ENCODE measurements around the gene RIT2. TPM values are rescaled to one million over a fixed set of nuclear protein-coding genes. Genes with fewer than 3 reads are reported as not detected.

The RIT2 gene
- total RNA-seq, 4 donors from 2014 or later: not detected

DNA sequence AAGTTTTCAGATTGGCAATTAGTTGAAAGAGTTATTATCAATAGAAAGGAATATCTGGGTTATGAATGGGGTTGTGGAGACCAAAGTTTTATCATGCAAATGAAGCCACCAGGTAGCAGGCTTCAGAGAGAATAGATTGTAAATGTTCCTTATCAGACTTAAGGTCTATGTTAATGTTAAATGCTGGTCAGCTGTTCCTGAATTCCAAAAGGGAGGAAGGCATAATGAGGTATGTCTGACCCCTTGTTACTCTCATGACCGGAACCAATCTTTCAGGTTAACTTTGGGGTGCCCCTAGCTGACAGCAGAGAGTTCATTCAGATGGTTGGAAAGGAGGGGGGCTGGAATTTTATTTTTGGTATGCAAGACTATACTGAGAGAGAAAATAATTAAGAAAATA, 47.9 kb downstream of the RIT2 start:
- TF ChIP-seq, protein P1, sequence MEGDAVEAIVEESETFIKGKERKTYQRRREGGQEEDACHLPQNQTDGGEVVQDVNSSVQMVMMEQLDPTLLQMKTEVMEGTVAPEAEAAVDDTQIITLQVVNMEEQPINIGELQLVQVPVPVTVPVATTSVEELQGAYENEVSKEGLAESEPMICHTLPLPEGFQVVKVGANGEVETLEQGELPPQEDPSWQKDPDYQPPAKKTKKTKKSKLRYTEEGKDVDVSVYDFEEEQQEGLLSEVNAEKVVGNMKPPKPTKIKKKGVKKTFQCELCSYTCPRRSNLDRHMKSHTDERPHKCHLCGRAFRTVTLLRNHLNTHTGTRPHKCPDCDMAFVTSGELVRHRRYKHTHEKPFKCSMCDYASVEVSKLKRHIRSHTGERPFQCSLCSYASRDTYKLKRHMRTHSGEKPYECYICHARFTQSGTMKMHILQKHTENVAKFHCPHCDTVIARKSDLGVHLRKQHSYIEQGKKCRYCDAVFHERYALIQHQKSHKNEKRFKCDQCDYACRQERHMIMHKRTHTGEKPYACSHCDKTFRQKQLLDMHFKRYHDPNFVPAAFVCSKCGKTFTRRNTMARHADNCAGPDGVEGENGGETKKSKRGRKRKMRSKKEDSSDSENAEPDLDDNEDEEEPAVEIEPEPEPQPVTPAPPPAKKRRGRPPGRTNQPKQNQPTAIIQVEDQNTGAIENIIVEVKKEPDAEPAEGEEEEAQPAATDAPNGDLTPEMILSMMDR (IDR thresholded peaks at IDR 0.05; ENCODE audit: low read depth): no peak

DNA sequence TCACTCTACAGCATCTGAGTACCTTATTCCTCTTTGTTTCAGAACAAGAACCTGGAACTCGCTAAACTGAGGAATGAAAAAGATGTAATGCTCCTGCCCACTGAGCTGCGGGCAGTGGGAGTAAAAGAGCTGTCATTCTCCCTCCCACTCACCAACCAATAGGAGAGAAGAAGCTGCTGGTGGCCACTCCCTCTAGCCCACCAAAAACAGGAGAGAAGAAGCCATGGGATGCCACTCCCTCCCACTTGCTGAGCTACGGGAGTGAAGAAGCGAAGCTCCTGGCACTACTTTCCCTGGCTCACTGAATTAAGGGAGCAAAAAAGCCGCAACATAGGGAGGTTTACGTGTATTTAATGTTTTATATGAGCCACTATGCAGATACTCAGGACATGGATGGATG, 53.7 kb downstream of the RIT2 start:
- TF ChIP-seq, protein P1 (IDR thresholded peaks at IDR 0.05; ENCODE audit: low read depth): no peak

DNA sequence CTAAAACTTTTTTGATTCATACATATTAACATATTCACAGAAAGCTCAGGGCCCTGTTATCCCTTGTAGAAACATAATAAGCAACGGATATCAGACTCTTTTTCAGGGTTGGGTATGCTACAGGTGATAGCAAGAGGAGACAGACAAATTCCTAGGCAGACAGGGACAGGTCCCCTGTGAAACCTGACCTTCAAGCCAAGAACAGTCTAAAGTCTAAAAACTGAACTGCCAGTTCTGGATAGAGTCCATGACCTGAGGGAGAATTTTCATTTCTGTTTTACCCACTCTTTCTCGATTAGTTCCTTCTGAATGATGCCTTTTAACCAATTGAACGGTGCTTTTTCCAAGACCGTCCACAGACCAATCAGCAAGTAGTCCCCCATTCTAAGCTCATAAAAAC, 54.2 kb downstream of the RIT2 start:
- TF ChIP-seq, protein P1 (IDR thresholded peaks at IDR 0.05; ENCODE audit: low read depth): no peak

DNA sequence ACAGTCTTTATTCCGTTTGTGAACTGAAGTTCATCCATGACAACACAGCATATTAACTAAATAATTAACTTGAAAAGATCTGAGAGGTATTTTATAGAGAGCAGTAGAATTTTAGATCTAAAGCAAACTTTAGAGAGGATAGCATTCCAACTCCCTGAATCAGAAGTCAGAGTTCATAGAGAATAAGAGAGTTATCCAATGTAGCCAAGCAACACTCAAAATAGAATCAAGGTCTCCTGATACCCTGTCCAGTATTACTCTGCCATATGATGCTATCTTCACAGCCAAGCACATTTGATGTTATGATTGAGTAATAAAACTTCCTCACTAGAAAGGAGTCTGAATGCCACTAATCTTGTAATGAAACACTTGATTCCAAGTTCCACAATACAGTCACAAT, 55.5 kb downstream of the RIT2 start:
- TF ChIP-seq, protein P1 (IDR thresholded peaks at IDR 0.05; ENCODE audit: low read depth): no peak

DNA sequence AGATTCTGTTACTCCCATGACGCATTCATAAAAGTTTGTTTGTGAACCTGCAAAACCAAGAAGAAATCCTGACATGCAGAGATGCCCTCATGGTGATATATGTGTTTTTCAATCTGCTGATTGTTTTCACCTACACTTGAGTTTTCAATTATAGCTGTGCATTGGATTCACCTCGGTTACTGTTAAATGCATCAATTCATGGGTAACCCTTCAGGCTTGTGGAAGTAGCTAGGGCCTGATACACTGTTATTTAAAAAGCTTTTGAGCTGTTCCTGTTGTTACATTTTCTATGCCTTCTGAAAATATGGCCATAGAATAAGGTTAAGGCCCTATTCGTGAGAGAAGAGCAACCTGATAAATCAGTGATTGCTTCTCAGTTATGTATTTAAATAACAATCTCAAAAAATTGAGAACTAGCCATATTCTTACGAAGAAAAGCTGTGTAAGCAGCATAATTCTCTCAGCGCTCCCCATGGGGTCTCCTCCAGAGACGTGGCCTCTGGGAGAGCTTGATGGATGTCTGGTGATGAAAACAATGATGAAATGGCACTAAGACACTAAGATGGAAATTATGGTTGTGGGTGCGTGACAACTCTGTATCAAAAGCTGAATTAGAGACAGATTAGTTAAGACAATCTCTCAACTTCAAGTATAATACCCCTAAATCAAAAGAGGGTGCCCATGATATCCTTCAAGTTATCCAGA, 60.5 kb downstream of the RIT2 start:
- TF ChIP-seq, protein P1 (IDR thresholded peaks at IDR 0.05; ENCODE audit: low read depth): no peak

DNA sequence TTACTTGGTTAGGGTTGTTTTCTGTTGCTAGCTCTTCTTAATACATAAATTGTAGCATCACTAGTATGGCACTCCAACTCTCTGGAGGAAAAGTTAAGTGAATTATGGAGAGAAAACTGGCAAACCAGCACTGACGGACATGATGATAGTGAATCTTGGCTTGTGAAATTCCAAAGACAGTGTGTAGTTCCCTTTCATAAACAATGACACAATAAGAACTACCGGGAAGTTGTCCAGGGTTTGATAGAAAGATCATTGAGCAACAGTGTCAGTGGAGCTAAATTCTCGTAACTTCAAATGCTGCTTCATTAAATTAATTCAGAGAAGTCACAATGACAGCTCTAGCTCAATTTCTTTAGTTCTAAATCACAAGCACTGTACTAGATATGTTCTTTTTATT, 66.5 kb downstream of the RIT2 start:
- TF ChIP-seq, protein P1 (IDR thresholded peaks at IDR 0.05; ENCODE audit: low read depth): no peak

DNA sequence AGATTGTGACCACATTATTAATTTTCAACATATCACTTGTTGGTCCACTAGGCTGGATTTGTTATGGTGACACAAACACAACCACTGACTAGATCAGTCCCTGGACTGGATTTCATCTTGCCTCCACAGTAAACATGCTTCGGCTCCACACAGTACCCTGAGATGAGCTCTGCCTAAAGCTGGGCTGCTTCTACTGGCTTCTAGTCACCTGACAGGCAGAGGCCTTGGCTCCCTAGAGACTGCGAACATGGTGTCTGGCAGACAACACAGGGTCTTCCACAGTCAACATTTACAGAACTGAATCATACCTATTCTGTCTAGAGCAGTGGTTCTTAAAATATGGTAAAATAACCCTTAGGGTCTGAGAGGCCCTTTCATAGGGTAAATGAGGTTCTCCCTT, 69.2 kb downstream of the RIT2 start:
- TF ChIP-seq, protein P1 (IDR thresholded peaks at IDR 0.05; ENCODE audit: low read depth): no peak

Data from subcutaneous adipose tissue (tissue), 4 donors.